PC-3 (cell line): ENCODE results near the gene MAJIN.

ENCODE experiments used
- CTCF ChIP-seq: fragments of 300-600 bp; sonication (generic); conservative IDR thresholded peaks from 2 replicates; pipeline ENCODE4 v1.5.1; 2017; ENCODE audit warnings: antibody characterized with exemption, low read depth, mild to moderate bottlenecking, low read length
- EZH2 ChIP-seq: fragments of 300-600 bp; sonication (generic); IDR thresholded peaks from one replicate; pipeline ENCODE4 v1.6.1; 2017; ENCODE audit warnings: antibody characterized with exemption, mild to moderate bottlenecking, low read length; ENCODE audit not compliant: unreplicated experiment
- EZH2phosphoT487 ChIP-seq: fragments of 300-600 bp; sonication (generic); IDR thresholded peaks from 2 replicates; pipeline ENCODE4 v1.6.1; 2018; ENCODE audit warnings: mild to moderate bottlenecking, antibody characterized with exemption, low read length, borderline replicate concordance

DNA sequence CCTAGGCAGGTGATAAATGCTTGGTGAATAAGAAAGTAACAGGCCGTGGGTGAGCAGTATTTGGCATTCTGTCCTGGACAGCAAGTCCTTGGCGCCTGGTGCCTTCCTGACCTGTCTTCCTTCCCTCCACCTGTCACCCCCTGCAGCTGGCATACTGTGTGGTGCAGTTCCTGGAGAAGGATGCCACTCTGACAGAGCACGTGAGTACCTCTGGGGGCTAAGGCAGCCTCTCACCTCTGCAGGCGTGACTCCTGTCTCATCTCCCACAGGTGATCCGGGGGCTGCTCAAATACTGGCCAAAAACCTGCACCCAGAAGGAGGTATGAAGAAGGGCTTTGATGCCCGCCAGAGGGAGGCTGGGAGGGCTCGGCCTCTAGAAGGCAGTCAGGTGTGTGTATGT is 40.6 kb downstream of the MAJIN start:
- TF ChIP-seq EZH2 (no peak), EZH2phosphoT487 (no peak), CTCF (no peak)
